Body of pancreas (tissue), 4 donors: Measurements from ENCODE around the gene KCNH1.

Source experiments
- POLR2A ChIP-seq, 3 donors: fragments of 450-650 bp; IDR thresholded peaks; one replicate each; pipeline ENCODE4 v1.6.1; 2016; ENCODE audit warnings: antibody characterized with exemption in 3 of 3, mild to moderate bottlenecking in 2 of 3
- TF ChIP-seq, protein P1 (sequence below), 7 experiments: fragments of 450-650 bp in 4 of 7; fragments of 200-600 bp in 3 of 7; sonication (generic) in 3 of 7; IDR thresholded peaks; one replicate each; pipeline ENCODE4 v1.5.1; 2016 to 2019; ENCODE audit warnings: antibody characterized with exemption in 7 of 7

GRCh38 chr1:211133393-211133835, 534 bp downstream of the KCNH1 start:
- TF ChIP-seq, protein P1, sequence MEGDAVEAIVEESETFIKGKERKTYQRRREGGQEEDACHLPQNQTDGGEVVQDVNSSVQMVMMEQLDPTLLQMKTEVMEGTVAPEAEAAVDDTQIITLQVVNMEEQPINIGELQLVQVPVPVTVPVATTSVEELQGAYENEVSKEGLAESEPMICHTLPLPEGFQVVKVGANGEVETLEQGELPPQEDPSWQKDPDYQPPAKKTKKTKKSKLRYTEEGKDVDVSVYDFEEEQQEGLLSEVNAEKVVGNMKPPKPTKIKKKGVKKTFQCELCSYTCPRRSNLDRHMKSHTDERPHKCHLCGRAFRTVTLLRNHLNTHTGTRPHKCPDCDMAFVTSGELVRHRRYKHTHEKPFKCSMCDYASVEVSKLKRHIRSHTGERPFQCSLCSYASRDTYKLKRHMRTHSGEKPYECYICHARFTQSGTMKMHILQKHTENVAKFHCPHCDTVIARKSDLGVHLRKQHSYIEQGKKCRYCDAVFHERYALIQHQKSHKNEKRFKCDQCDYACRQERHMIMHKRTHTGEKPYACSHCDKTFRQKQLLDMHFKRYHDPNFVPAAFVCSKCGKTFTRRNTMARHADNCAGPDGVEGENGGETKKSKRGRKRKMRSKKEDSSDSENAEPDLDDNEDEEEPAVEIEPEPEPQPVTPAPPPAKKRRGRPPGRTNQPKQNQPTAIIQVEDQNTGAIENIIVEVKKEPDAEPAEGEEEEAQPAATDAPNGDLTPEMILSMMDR (IDR thresholded peaks at IDR 0.05), result no peak
- TF ChIP-seq POLR2A (IDR thresholded peaks at IDR 0.05), result no peak
